NCI-H128 (cell line): ENCODE data around the gene PRKCE.

Experiments used
- DNase-seq: peaks from one replicate; lab custom pipeline; 2025; ENCODE audit not compliant: unreplicated experiment; lab: John Stamatoyannopoulos, UW

The PRKCE gene

DNA sequence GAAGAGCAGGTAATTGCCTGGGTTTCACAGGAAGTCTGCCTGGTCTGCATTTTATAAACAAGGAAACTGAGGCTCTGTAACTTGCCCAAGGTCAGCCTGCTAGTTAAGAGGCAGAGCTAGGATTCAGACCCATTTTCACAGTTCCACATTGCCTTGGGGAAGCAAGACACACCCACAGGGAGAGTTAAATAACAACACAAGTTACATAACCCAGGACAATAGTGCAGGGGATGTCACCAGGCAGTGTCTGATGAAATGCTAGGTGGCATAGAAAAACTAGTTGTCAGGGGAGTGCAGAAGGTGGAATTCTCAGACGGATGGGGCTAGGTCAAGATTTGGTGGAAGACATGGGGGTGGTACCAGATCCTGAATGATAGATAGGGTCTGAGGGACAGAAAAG lies 69.7 kb downstream of the PRKCE start:
- no peak for DNase-seq

- DNase-seq, result no peak
These were observed 71.0 kb downstream of the PRKCE start for GRCh38 chr2:45722477-45722876.

- no peak for DNase-seq
These were observed 72.4 kb downstream of the PRKCE start for GRCh38 chr2:45723857-45724256.

DNA sequence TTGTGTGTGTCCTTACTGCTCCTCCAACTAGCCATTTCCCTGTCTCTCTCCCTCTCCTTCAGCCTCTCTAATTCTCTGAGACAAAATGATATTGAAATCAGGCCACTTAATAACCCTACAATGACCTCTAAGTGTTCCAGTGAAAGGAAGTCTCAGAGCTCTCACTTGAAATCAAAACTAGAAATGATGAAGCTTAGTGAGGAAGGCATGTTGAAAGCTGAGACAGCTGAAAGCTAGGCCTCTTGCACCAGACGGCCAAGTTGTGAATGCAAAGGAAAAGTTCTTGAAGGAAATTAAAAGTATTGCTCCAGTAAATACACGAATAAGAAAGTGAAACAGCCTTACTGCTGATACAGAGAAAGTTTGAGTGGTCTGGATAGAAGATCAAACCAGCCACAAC lies 72.9 kb downstream of the PRKCE start:
- no peak for DNase-seq

GRCh38 chr2:45725731-45726130 lies 74.3 kb downstream of the PRKCE start:
- no peak for DNase-seq

GRCh38 chr2:45726188-45726587 lies 74.7 kb downstream of the PRKCE start:
- no peak for DNase-seq

GRCh38 chr2:45728458-45728942 lies 77.0 kb downstream of the PRKCE start:
- DNase-seq, result no peak

GRCh38 chr2:45729753-45730512 lies 78.5 kb downstream of the PRKCE start:
- no peak for DNase-seq

DNA sequence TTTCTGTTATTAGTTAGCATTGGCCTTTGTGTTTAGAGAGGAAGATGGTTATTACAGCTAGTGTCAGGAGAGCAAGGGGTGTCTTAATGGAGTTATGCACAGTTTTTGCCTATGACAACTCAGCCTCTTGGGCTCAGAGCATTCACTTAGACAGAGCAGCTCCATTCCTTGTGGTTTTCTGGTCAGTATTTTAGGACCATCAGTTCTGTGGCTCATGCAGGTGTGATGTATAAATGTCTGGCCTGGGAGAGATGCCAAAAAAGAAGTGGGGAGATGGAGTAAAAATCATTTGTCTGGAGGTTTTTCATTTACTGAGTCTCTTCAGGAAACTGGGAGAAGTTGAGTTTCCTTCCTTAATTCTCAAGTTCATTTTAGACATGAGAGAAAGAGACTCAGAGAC lies 79.7 kb downstream of the PRKCE start:
- DNase-seq, result no peak

- no peak for DNase-seq
These were observed 81.0 kb downstream of the PRKCE start for GRCh38 chr2:45732436-45732835.

- no peak for DNase-seq
These were observed 81.5 kb downstream of the PRKCE start for GRCh38 chr2:45732946-45733345.

- DNase-seq, result no peak
These were observed 82.9 kb downstream of the PRKCE start for GRCh38 chr2:45734336-45734735.

GRCh38 chr2:45734952-45735351 lies 83.5 kb downstream of the PRKCE start:
- no peak for DNase-seq

DNA sequence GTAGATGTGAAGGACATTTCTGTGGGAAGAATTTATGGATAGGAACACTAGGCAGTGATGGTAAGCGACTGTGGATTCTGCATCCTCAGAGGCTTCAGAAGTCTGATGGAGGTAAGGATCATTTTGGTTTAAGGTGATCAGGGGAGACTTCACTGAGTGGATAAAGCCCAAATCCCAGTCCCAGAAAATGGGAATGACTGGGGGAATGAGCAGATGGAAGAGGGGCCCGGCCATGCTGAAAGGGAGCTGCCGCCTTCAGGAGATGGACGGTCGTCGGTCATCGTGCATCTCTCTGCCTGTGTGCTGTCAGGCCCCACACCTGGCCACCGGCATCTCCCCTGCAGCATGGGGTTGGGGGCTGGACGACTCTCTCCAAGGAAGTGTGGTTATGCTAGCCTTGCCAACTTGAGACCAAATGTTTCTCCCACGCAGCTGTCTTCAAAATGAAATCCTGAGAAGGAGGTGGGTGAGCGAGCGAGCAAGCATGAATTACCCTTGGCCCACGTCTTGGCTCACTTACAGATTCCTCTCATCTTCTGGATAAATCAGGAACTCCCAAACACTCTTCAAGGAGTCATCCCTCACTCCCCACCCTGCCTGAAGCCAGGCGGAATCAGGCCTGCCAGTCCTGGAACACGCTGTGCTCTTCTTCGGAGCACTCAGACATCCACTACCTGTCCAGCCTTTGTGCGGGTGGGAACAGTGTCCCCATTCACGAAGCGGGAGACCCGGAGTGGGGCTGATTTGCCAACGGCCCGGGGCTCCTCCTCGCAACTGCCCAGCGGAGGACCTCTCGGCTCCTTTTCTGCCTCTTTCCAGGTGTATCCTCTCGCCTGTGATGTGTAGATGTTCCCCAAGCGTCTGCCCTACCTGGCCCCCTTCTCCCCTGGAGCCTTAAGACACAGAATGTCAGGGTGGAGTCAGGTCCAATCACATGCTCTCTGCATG lies 85.6 kb downstream of the PRKCE start:
- no peak for DNase-seq

- DNase-seq, result peak; percentile 48
These were observed 88.5 kb downstream of the PRKCE start for GRCh38 chr2:45739796-45740485.

GRCh38 chr2:45741161-45741850 lies 89.8 kb downstream of the PRKCE start:
- no peak for DNase-seq

GRCh38 chr2:45743531-45744396 lies 92.3 kb downstream of the PRKCE start:
- DNase-seq, result no peak

GRCh38 chr2:45745231-45745630 lies 93.8 kb downstream of the PRKCE start:
- DNase-seq, result no peak

DNA sequence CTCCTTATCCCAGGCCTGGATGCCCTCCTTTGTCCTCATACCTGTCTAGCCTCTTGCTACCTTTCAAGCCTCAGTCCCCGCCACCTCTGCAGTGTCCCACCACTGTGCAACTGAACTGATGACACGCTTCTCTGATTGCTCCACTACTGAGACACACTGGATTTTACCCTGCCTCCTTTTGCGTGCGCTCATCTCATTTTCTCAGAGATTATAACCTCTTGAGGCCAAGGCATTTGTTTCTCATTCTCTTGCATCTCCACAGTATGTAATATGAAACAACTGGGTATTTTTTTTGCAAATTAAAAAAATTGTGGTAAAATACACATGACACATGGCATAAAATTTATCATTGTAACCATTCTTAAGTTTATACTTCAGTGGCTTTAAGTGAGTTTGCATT lies 95.4 kb downstream of the PRKCE start:
- DNase-seq, result no peak

- DNase-seq, result no peak
These were observed 95.9 kb downstream of the PRKCE start for GRCh38 chr2:45747363-45747762.
